HG02678 (cell line): ENCODE results near the gene HMOX1.

Source experiments
- ATAC-seq: cut with Tn5 transposase; IDR thresholded peaks from one replicate; pipeline ENCODE4 v1.9.1; 2021; ENCODE audit warnings: mild to moderate bottlenecking, moderate library complexity; ENCODE audit not compliant: unreplicated experiment

Gene HMOX1

GRCh38 chr22:35380537-35381423 is at the start of gene HMOX1:
Gene HMOX1, plus strand, starts transcription at chr22:35381096. Its CDS starts 78 bp downstream, at chr22:35381174.
- peak; percentile 71 for ATAC-seq

GRCh38 chr22:35332278-35332677 is 48.6 kb upstream of the HMOX1 start:
- no peak for ATAC-seq

- ATAC-seq = no peak
Measured at GRCh38 chr22:35333220-35333619, 47.7 kb upstream of the HMOX1 start.

GRCh38 chr22:35334004-35334403 is 46.9 kb upstream of the HMOX1 start:
- no peak for ATAC-seq

GRCh38 chr22:35335468-35335867 is 45.4 kb upstream of the HMOX1 start:
- ATAC-seq = no peak

- no peak for ATAC-seq
Measured at GRCh38 chr22:35335936-35336781, 44.7 kb upstream of the HMOX1 start.

GRCh38 chr22:35337932-35338331 is 43.0 kb upstream of the HMOX1 start:
- no peak for ATAC-seq

GRCh38 chr22:35341090-35341874 is 39.6 kb upstream of the HMOX1 start:
- no peak for ATAC-seq

- ATAC-seq = no peak
Measured at GRCh38 chr22:35342390-35342789, 38.5 kb upstream of the HMOX1 start.

GRCh38 chr22:35343664-35344550 is 37.0 kb upstream of the HMOX1 start:
- ATAC-seq = no peak

- peak; percentile 65 for ATAC-seq
Measured at GRCh38 chr22:35344956-35345690, 35.8 kb upstream of the HMOX1 start.

GRCh38 chr22:35345808-35346505 is 34.9 kb upstream of the HMOX1 start:
- no peak for ATAC-seq

- ATAC-seq = no peak
Measured at GRCh38 chr22:35346596-35347220, 34.2 kb upstream of the HMOX1 start.

- ATAC-seq = no peak
Measured at GRCh38 chr22:35347462-35347861, 33.4 kb upstream of the HMOX1 start.

- no peak for ATAC-seq
Measured at GRCh38 chr22:35348026-35348590, 32.8 kb upstream of the HMOX1 start.

- ATAC-seq = no peak
Measured at GRCh38 chr22:35348703-35349102, 32.2 kb upstream of the HMOX1 start.

GRCh38 chr22:35349368-35349703 is 31.6 kb upstream of the HMOX1 start:
- no peak for ATAC-seq
